AG08396 (cell line): ENCODE results near the gene RNF151.

Experiments used
- DNase-seq: peaks from one replicate; pipeline ENCODE4 v3.0.0; 2012; ENCODE audit warnings: low spot score, mixed read lengths

The RNF151 gene

DNA sequence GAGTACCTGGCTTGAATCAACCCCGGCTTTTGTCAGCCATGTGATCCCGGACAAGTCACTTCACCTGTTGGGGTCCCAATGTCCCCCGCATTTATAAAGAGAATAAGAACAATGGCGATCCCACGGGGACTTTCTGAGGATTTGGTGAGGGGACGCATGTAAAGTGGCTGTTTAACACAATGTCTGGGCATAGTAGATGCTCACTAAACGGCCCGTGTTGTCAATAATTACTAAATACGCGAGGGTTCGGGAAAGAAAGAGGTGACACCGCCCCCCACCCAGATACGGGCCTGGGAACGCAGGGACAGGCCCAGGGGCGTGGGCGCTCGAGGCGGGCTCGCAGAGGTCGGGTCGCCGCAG is 24.9 kb downstream of the RNF151 start:
- no peak for DNase-seq

DNA sequence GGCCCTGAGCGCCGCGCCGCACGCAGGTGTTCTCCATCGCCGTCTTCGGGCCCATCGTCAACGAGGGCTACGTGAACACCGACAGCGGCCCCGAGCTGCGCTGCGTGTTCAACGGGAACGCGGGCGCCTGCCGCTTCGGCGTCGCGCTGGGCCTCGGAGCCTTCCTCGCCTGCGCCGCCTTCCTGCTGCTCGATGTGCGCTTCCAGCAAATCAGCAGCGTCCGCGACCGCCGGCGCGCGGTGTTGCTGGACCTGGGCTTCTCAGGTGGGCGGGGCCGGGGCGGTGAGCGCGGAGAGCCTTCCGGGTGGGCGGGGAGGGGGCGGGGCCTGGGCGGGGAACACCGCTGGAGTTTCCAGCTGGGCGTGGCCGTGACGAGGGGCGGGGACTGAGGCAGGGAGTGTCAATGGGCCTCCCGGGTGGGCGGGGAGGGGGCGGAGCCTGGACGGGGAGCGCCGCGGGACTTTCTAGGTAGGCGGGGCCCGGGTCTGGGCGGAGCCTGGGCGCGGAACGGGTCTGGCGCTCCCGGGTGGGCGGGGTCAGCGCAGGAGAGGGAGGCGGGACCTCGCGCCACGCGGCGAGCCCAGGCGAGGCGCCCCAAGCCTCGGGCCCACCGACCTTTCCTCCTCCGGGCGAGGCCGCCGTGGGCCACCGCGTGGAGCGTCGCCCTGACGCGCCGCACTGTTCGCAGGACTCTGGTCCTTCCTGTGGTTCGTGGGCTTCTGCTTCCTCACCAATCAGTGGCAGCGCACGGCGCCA is 25.5 kb downstream of the RNF151 start:
- peak; percentile 95 for DNase-seq

DNA sequence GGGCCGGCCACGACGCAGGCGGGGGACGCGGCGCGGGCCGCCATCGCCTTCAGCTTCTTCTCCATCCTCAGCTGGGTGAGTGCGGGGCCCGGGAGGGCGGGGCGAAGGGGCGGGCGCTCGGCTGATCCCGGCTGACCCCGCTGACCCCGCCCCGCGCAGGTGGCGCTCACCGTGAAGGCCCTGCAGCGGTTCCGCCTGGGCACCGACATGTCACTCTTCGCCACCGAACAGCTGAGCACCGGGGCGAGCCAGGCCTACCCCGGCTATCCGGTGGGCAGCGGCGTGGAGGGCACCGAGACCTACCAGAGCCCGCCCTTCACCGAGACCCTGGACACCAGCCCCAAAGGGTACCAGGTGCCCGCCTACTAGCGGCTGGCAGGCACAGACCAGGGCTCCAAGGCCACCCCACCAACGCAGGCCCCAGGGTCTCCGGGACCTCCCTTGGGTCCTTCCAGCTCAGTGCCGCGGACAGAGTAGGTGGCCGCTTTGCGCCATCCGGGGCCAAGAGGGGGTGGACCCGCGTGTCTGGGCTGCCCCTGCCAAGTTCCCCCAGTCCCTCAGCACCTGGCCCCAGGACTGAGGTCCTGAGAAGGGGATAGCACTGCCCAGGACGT is 26.2 kb downstream of the RNF151 start:
- DNase-seq, result no peak

DNA sequence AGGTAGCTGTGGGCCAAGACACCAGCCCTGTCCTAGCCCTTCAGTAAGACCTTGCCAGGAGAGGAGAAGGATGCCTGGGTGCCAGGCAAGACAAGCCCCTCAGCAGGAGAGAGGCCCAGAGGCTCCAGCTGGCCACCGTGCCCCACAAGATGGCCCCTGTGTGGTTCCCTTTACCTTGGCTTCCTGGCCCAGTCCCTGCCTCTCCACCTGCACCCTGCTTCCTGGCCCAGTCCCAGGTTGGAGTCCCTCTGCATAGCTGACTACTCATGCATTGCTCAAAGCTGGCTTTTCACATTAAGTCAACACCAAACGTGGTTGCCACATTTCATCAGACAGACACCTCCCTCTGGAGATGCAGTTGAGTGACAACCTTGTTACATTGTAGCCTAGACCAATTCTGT is 27.1 kb downstream of the RNF151 start:
- DNase-seq, result no peak

DNA sequence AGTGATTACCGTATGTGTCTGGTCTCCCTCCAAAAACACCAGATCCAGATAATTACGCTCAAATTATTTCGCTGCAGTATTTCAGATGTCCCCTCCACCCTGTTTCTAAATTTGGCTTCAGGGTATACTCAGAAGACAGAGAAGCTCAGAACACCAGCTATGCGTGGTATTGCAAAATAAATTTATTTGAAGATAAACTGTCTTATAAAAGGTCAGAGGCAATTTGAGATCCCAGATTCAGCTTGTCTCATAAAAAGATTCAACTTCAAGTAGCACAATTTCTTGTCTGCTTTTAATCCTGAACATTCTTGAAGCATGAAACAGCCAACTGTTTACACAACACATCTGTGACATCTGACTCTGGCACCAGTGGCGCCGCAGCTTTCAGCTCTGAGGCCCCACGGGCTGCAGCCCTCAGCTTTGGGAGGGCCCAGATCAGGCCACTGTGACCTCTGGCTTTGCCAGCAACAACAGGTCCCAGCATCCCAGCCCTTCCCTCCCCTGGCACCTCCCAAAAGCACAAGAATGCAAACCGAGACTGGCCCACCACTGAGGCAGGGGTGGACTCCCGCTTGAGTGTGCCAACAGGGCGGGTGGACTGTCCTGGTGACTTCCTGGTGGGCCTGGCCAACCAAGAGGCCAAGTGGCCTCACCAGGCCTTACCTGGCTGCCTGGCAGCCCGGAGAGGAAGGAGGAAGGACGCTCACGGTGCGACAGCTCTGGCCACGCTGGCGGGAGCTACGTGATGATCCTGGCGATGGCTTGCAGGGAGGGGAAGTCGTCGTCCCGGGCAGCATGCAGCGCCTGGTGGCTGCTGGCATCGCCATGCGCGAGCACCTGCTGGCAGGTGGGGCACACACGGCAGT is 31.1 kb downstream of the RNF151 start:
- DNase-seq, result peak; percentile 73

DNA sequence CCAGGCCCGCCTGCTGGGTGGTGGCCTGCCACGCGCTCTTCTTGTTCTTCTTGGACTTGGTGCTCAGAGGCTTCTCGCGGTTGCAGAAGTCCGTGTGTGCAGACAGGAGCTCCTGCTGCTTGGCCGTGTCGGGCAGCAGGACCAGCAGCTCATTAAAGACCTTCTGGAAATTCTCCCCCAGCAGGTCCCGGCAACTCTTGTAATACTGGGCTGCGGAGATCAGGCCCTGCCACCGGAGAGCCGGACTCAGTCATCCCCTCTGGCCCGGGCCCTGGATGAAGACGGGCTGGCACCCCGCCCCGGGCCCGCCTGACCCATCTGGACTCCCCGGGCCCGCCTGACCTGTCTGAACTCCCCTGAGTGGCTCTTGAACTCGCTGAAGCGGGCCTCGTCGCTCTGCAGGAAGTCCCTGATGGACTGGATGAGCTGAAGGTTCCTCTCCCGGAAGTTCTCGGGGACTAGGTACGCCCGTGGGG is 31.7 kb downstream of the RNF151 start:
- no peak for DNase-seq

DNA sequence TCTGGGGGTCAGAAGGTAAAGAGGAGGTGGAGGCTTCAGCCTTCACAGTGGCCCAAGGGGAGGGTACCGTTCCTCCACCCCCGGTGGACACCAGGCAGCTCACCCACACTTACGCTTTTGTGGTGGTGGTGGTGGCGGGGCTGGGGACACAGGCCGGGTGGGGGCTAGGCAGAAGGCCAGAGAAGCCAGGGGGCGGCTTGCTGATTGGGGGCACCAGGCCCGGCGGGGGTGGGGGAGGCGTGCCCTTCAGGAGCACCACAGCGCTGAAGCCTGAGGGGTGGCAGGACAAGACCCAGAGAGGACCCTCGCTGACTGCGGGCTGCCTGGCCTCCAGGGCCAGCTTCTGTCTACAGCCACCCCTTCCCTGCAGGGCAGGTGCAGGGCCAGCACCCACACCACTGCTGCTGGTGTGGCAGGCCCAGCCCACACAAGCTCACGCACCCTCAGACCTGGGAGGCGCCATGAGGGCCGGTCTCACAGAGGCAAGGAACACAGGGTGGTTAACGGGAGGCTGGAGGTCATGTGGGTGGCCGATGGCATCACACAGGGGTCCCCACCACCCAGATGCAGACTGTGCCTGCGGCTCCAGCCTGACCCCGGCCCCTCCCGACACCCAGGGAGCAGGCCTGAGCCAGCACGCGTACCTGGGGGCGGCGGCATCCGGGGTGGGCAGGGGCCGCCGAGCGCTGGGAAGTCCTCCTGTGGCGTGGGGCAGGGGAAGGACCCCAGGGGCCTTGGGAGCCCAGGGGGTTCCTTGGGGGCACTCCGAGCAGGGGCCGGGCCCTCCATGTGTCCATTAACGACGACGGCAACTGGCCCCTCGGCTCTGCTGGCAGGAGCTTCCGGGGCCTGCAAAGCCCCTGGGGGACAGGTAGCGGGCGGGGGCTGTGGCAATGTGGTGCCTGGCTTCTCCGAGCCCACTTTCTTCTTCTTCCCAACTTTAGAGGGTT is 32.5 kb downstream of the RNF151 start:
- no peak for DNase-seq

DNA sequence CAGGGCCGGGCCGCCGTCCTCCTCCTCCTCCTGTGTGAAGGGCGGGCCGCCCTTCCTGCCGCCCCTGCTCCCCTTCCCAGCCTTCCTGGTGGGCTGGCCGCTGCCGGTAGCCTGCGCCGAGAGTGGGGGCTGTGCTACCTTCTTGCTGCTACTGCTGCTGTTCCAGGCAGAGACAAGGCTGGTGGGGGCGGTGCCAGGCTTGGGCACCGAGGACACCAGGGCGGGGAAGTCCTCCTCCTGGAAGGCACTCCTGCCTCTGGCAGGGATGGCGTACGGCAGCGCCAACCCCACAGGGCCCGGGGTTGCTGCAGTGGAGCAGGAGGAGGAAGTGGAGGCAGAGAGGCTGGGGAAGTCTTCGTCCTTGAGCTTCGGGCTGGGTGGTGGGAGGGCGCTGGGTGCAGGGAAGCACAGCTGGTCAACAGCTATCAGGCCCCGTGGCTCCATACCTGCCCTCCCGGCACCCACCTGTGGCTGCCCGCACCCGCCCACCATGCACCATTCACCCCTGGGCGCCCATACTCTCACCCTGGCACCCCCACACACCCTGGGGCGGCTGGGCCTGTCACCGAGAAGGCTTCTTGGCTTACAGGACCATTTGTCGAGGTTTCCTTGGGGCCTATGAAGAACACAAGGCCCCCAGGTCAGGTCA is 33.3 kb downstream of the RNF151 start:
- DNase-seq, result no peak

DNA sequence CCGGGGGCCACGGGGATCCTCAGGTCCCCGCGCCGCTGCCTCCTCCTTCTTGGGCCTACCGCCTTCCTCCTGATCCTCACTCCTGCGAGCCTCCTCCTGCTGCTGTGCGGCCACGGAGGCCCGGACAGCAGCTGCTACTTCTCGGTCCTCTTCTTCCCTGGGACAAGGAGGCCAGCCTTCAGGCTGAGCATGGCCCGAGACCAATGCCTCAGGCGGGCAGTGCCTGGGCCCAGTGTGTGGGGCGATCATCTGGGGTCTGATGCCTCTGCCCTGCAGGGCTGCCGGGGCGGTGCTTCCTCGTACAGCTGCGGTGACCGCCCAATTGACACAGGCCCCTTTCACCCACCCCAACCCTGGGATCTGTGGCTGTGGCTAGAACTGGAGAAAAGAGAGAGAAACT is 34.4 kb downstream of the RNF151 start:
- DNase-seq, result no peak

DNA sequence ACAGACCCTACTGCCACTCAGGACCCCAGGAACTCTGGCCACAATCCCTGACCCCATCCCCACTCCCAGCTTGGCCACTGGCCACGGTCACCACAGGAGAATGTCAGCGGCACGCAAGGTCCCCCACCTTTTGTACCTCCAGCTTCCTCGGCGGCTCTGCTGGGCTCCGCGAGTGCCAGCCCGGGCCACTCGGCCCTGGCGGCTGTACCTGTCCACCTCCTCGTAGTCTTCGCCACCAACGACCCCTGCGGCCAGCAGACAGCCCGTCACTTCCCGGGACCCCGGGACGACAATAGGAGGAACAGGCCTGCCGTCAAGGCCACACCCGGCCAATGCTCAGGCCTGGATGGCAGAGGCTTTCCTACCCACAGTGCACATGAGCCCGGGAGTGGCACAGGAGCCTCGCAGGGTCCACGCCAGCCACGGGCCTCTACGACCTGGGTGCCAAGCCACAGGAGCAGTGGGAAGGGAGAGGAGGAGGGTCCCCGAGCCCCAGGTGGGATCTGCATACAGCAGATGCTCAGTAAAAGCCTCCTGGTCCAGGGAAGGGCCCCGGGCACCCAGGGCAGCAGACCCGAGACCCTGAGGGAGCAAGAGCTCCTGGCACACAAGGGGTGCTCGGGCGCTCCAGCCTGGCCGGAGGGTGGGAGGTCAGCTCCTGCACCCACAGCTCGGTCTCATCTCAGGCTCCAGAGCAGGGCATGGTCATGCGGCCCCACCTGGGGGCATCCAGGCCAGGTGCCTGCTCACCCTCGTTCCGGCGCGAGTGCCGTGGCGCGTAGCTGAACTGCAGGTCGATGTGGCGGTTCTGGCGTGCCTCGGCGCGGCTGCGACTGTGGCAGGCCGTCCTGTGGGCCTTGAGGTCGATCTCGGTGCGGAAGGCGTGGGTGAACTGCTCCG is 35.0 kb downstream of the RNF151 start:
- DNase-seq, result no peak

DNA sequence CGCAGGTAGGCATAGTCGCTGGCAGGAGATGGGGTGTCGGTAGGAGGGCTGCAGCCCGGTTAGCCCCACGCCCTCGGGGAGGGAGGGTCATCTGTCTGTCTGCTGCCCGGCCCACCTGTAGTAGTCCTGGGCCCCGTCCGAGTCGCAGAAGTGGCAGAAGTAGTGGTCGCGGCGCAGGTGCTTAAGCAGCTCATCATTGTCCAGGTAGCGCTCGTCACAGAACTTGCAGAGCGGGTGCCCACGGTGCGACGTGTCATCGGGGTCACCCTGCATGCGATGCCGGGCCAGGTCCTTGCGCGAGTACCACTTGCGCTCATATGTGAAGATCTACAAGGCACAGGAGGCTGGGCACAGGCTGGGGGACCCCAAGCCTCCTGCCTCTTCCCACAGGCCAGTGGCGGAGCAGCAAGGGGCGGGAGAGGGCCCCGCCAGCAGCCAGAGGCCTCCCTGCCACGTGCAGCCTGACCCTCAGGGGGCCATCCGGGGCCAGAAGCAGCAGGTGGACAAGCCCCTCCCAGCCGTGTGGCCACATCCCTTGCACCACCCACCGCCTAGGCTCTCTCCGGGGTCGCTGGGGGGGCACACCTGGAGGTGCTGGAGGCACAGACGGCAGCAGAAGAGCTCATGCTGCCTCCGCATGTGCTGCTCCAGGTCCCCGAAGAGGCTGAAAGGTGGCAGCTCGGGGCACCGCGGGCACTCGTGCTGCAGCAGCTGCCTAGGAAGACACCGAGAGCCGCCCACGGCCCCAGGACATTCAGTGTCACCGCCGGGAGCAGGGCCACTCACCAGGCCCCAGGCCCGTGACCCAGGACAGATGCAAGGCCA is 36.0 kb downstream of the RNF151 start:
- no peak for DNase-seq

DNA sequence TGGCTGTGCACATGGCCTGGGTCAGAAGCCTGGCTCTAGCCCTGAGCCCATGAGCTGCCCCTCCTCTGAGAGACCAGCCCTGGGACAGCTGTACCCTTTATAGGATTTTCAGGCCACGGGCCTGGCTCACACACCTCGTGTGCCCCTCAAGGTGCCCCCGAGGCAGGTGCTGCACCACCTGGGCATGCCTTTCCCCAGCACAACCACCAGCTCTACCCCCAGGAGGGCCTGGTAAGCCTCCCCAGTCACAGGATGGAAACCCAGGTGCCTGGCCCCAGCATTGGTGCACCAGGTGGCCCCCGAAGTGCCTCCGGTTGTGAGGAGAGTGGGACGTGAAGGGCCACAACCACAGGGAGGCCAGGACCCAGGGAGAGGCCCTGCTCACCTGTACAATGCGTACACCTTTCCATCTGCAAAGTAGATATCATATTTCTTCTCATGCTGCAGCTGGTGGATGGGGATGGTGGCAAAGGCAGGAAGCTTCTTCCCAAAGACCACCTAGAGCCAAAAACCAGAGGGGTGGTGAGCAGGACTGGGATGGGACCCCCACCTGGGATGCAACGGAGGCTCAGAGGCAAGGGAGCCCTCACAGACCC is 36.7 kb downstream of the RNF151 start:
- no peak for DNase-seq

DNA sequence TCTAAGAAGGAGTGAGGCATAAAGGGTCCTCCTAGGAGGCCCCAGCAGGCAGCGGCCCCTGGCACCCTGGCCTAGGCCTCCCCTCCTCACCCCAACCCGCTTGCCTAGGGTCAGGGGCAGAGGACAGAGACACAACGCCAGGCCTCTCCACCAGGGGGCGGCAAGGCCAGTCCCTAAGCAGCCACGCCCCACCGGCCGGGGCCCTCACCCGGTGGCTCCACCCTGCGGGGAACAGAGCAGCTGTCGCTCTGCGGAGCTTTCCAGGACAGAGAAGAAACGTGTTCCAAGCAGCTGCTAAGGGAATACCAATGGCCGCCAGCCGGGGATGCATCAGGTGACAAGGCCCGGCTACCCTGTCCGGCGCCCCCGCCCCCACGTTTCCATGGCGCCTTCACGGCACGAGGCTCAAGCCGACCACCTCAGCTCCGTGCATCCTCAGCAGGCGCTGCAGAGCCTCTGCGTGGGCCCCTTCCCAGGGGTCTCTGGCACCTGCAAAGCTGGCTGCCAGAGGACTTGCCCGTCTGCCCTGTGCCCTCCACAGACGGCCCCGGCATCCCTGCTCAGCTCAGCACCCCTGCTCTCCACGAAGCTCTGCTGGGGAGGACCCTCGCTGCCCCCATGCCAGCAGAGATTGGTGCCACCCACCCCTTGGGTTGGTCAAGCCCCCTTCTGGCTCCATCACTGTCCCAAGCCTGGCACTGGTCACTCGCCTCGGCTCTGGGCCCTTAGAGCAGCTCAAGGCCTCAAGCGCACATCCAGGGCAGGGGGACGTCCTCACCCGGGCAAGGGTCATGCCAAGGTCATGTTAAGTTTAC is 37.4 kb downstream of the RNF151 start:
- peak; percentile 95 for DNase-seq

DNA sequence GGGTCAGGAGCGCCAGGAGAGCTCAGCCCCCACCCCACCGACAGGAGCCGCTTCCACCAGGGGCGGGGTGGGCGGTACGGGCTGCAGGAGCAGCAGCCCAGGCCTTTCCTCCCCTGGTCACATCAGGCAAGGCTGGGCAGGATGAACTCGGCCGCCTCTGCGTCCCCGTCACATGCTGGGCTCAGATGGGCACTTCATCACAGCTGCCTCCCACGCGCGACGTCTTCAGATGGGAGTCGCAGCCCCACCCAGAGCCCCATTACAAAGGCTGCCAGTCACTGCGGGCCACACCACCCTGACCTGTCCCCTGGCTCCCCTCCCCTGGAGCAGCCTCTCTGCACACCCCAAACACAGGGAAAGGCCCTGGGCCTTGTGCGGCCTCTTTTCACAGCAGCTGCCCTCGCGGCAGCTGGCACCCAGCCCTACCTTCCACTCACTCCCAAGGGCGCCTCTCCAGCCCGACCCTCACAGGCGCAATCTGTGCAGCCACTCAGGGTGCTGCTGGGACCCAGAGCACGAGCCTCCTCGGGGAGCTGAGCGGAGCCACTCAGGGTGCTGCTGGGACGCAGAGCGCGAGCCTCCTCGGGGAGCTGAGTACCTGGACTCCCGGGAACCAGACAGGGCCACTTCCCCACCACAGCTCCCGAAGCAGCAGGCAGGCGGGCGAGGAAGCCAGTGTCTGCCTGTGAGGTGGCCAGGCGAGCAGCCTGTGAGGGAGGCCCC is 38.3 kb downstream of the RNF151 start:
- no peak for DNase-seq

DNA sequence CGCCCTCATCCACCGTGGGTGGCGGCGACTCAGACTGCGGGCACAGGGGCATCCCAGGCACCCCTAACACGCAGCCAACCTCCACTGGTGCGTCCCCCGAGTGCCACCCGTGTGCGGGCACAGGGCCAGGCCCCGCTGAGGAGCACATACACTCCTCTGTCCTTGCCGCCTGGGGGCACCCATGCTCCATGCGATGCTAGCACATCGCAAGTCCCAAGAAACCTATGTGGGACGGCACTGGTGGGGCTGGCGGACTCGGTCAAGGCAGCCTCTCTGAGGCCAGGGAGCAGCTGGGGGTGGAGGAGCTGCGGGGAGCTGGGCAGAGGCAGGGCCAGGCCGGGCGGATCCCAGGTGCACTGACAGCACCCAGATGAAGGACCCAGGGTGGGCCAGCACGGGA is 39.0 kb downstream of the RNF151 start:
- no peak for DNase-seq

DNA sequence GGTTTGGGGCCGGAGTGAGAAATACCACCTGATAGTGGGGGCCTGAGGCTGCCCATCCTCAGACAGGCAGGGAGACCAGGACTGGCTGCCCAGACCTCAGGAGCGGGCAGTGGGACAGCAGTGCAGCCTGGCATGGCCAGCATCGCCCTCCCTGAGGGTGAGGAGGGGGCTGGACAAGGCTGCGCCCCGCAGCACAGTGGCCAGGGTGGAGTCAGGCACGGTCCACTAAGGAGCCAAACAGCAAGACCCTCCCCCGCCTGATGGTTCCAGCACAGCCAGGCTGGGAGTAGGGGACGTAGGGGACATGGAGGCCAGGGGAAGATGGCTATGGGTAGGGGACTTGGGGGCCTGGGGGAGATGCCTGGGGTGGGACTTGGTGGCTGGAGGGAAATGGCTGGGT is 39.7 kb downstream of the RNF151 start:
- no peak for DNase-seq

DNA sequence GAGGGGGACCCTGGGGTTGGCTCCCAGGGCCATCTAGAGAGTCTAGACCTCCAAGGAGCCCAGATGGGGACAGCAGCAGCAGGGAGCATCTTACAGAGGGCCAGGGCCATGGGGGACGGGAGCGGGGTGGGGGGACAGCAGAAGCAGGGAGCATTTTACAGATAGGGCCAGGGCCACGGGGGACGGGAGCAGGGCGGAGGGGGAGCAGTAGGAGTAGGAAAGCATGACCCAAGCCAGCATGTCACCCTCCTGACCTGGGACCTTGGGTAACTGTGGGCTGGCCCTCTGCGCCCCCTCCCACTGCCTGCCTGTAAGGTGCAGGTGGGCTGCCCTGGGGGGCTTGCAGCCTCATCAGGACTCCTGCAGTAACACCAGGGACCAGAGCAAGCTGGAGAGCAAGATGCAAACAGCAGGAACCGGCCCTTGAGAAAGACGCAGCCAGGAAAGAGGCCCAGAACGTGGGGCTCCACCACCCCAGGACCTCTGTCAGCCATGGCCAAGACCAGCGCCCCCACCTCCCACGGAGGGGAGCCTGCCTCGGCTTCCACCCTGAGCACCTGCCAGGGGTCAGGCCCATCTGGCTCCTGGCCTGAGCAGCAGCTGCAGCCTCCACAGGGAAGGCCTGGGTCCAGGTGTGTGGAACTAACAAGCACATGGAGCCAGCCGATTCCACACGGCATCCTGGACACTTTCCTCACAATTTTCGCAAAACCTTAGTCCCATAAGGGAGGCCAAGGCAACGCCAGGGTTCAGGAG is 40.6 kb downstream of the RNF151 start:
- DNase-seq, result no peak
